Fibroblast of the conjunctiva (primary cell): ENCODE data around the gene OSER1.
"Not testable (repeated sequence)": the region's sequence is repeated elsewhere in the genome, so short reads cannot be mapped to it uniquely, and the experiment has no call there.

Experiments used
- DNase-seq: peaks from one replicate; pipeline ENCODE4 v3.0.0-alpha.2; 2010; ENCODE audit warnings: low read depth

The OSER1 gene

DNA sequence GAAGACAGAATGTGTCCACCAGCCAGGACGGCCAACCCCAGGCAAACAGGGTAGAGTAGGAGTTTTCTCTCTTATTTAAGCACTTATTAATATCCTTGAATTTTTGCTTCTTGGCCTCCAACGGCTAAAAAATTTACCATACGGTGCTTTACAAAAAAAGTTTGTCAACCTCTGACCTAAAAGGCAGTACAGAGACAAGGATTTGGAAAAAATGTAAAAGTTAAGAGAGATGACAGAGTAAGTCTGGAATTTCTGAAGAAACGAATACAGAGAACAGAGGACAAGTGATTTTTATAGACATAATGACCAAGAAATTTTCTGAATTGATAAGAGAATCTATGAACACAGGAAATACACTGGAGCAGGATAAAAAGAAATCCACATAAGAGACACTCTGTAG lies 10.2 kb downstream of the OSER1 start:
- DNase-seq, result no peak

DNA sequence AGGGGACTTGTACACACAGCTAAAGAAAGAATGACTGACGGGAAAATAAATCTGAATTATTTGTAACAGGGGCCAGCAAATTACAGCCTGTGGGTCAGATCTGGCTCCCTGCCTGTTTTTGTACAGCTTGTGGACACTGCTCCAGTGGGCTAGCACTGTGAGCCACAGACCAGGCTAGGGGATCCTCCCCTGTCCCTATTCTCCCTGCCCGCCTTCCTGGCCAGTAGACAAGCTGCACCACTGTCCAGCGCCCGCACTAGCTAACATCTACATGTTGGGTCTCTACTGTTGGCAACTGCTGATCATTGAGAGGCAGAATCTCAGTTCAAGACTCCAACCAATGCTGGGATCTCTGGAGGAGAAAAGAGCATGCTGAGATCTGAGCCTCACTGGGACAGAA lies 10.7 kb downstream of the OSER1 start:
- no peak for DNase-seq

DNA sequence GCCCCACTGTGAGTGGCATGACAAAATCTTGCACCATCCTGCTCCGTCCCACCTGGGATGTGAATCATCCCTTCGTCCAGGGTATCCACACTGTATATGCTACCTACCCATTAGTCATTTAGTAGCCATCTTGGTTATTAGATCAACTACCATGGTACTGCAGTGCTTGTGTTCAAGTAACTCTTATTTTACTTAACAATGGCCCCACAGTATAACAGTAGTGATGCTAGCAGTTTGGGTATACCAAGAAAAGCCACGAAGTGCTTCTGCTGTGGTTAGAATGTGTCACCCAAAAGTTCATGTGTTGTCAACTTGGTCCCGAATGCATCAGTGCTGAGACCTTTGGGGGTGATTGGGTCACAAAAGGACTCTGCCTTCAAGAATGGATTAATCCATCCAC lies 11.7 kb downstream of the OSER1 start:
- DNase-seq, result no peak

DNA sequence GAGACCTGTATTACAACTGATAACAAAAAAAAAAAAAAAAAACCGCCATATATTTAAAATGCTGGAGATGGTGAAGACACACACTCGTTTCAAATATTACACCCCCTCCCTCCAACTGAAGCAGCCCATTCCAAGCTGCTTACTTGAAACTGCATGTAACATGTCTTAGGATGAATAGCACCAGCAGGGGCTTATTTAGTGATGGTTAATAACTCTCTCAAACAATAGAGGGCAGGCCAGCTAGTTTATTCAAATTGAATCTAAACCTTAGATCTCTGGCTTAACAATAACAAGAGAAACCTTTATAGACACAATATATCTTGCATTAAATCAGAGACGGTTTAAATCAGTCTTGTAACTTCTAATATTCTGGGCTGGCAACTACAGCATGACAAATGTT lies 14.3 kb downstream of the OSER1 start:
- no peak for DNase-seq

DNA sequence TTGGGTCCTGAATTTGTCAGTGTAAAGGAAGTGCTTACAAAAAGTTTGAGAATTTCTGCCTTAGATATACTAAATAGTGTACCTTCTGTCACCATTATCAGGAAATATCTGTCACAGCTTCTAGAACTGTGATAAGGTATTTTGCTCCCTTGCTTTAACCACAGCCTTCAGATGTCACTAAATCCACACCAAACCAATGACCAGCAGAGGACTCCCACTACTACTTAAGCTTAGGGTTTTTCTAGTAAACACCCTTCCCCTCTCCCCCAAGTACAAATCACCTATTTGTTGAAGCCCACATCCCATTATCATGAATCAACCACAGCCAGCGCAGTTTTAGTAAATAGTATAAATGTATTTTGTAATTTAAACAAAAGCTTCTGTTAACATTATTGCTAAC lies 15.0 kb downstream of the OSER1 start:
- no peak for DNase-seq

DNA sequence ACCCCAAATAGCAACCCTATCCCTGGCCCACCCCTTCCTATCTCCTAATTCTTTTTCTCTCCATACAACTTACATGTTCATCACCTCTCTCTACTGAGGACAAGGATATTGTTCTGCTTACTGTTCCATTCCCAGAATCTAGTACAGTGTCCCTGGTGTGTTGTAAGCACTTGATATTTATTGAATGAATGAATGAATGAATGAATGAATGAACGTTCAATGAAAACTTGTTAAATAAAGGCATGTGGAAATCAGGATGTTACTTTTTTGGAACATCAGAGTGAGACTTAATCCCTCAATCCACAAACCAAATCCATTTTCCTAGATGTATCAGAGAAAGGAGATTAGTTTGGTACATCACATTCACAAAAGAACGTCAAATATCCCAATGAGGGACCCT lies 16.8 kb downstream of the OSER1 start:
- DNase-seq, result no peak

DNA sequence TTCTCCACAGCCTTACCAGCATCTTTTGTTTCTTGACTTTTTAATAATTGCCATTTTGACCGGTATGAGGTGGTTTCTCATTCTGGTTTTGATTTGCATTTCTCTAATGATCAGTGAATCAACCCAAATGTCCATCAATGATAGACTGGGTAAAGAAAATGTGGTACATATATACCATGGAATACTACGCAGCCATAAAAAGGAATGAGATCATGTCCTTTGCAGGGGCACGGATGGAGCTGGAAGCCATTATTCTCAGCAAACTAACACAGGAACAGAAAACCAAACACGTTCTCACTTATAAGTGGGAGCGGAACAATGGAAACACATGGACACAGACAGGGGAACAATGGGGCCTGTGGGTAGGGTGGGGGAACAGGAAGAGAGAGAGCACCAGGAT lies 18.9 kb downstream of the OSER1 start:
- DNase-seq, result not testable (repeated sequence)

DNA sequence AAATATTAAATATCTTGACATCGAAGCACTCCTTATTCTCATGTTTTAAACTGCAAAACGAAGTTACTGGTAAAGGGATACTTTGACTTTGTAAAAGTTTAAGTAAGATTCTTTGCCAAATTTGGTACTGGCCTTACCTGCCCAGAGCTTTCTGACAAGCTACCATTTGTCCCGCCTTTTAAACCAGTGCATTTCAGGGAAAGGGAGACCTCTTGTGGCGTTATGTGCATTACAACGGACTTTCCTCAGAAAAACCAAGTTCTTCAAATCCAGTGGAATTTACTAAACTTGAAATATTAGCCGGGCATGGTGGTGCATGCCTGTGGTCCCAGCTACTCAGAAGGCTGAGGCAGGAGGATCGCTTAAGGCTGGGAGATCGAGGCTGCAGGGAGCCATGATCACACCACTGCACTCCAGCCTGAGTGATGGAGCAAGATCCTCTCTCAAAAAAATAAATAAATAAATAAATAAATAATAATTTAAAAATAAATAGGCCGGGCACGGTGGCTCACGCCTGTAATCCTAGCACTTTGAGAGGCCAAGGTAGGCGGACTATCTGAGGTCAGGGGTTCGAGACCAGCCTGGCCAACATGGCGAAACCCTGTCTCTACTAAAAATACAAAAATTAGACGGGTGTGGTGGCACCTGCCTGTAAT lies 20.2 kb downstream of the OSER1 start:
- peak; percentile 72 for DNase-seq

DNA sequence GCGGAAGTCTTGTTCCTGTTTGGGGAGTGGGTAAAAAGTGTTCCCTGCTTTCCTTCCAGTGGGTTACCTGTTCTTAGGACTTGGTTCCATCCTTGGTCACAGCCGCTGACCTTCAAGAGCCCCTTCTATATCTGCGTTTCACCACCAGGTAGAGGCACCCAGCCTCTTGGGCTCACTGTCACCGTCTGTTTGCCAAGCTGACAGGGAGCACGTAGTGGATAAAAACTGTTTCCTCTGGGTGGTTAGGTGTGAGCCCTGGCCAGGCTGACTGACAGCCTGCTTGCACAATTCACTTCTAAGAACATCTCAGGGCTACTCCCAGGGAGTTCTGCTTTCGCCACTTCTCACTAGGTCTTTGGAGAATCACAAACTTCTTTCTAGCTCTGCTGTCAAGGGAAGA lies 21.8 kb downstream of the OSER1 start:
- DNase-seq, result no peak

DNA sequence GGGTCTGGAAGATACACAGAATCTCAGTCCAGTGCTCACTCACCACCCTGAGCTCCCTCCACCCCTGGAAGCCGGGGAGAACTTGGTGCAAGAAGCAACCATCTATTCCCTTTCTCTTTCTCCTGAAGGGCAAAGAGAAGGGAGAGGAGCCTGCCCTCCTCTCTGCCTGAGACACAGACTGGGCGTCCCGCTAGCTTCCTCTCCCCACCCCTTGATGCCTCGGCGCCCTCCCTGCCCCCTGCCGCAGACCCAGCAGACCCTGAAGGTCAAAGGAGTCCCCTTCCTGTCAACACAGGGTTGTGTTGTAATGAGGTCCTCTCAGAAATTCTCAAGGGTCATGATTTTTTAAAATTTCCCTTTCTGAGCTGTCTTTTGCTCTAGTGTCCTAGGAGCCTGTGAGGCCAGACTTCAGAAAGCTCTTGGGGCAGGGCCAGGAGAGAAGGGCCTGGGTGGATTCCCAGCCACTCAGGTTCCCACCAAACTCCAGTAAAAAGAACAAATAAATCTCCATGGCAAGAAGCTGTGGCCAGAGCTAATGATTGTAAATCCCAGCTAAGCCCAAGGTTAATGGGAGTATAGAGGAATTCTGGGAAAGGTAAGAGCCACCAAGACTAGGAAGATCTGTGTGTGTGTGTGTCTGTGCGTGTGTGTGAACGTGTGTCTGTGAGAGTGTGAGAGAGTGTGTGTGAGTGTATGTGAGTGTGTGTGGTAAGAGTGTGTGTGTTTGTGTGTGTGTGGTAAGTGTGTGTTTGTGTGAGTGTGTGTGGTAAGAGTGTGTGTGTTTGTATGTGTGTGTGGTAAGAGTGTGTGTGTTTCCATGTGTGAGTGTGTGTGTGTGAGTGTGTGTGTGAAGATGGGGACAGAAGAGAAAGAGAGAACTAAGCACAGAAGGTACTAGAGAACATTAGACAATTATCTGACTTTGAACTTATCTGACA lies 22.5 kb downstream of the OSER1 start:
- no peak for DNase-seq

DNA sequence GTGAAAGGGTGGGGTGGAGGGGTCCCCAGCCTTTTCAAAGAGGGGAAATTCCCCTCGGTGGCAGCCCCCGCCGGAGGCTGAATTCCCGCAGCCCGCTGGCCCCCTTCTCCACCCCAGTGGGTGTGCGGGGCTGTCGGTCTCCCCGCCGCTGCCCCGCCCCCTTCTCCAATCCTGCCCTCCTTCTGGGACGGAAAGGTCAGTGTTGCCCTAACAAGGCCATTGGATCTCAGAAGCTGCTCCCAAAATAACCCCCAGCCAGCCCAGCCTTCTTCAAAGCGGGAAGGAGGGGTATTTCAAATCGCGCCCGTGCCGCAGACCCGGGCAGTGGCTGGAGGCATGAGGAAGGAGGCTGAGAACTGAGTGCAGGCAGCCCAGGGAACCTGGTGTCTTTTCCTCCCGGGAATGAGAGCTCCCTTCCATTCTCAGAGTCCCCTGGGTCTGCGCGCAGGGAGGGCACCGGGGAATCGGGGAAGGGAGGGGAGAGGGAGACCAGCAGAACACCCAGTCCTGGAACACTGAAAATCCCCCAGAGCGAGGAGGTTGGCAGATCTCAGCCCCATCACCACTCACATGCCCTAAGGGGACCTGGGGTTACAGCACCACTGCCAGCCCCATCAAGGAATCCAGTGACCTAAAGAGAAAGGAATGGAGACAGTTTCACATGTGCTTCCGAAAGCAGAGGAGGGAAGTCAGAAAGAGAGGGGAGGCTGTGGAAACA lies 23.4 kb downstream of the OSER1 start, which contains the start of gene JPH2:
Gene JPH2, minus strand, starts transcription at position 135 of the 718 bp plus-strand sequence. CDS start 483 bp downstream, outside the sequence.
- DNase-seq, result peak; percentile 45

DNA sequence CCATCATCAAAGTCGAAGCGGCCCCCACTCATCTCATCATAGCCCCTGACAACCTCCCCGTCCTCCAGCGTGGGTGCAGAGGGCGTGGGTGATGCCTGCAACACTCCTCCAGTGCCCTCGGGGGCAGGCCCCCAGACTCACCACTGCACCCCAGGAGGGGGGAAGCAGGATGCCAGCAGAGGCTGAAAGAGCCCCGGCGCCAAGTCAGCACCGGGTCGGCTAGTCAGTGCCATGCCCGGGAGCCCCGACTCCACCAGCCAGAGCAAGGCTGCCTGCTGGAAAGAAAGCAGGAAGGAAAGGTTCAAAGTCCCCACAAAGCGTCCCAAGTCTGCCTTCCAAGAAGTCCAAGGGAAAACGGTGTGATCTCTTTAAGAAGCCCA lies 23.9 kb downstream of the OSER1 start:
- DNase-seq, result no peak

DNA sequence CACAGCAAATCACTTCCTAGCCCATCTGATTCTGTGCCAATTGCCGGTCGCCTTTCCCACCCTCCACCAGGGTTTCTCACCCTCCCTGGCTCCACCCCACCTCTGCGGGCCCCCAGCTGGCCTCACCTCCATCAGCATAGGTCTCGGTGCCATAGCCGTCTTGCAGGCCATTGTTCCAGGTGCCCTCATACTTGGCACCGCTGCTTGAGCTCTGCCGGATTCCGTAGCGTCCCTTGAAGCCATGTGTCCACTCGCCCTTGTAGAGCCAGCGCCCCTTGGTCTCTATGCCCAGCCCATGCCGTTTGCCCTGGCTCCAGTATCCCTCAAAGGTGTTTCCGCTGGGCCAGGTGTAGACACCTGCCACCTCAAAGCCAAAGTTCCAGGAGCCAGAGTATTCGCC lies 24.4 kb downstream of the OSER1 start:
- no peak for DNase-seq

DNA sequence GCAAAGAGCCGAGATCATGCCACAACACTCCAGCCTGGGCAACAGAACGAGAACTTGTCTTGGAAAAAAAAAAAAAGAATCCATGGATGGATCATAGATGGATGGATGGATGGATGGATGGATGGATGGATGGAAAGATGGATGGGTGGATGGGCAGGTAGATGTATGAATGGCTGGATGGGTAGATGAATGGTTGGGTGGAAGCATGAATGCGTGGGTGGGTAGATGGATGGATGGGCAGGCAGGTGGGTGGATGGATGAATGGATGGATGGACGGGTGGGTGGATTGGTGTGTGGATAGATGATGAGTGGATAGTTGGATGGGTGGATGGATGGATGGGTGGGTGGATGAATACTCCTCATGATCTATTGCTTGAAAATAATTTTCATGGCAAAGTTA lies 25.0 kb downstream of the OSER1 start:
- DNase-seq, result no peak

DNA sequence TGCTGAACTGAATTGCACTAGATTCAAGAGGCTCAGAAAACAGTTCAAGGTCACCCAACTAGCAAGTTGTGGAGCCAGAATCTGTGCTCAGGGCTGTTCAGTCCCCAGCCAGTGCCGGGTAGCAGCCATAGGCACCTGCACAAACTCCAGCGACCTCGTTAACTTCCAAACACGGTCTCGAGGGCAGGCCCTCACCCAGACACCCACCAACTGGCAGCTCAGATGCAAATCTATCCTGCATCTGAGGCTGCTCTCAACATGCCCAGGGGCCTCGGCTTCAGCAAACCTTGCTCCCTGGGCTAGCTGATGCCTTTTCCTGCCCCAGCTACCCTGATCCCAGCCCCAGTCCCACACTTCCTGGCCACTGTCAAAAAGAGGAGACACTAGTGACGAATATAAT lies 27.3 kb downstream of the OSER1 start:
- DNase-seq, result no peak

DNA sequence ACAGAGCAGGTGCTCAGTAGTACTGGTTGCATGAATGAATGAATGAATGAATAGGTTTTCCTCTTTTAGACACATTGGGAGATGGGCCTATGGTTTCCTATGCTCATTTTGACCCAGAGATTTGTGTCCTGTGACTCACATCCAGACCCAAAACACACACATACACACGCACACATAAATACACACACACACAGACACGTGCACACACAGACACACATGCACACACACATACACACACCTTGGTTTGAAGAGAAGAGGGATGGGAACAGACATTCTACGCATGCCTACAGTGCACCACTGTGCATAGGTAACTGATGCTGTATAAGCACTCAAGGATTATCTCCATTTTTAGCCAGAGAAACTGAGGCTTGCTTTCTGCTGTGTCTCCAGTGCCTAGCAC lies 27.7 kb downstream of the OSER1 start:
- DNase-seq, result no peak

DNA sequence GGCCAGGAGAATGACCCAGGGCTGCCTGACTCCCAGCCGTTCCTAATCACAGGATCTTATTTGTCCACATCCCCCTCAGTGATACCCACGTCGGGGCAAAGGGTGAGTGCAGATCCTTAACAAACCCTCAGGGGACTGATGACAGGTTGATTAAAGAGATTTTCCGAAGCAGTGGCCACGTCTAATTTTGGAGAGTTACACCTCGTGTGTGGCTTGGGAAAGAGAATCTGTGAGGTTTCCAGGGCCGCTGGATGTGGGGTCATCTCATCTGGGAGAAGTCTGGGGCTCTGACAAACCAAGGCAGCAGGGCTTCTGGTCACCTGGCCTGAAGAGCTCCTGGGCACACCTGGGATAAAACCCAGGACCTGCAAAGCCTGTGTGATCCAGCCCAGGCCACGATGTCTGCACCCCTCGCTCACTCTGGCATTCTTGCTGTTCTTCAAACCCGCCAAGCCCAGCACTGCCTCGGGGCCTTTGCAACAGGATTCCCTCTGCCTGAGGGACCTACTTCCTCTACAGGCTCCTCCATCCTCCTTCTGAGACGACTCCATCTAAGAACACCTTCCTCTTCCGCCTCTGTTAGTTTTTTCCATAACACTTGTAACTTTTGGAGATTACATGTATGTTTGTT lies 28.3 kb downstream of the OSER1 start:
- no peak for DNase-seq

DNA sequence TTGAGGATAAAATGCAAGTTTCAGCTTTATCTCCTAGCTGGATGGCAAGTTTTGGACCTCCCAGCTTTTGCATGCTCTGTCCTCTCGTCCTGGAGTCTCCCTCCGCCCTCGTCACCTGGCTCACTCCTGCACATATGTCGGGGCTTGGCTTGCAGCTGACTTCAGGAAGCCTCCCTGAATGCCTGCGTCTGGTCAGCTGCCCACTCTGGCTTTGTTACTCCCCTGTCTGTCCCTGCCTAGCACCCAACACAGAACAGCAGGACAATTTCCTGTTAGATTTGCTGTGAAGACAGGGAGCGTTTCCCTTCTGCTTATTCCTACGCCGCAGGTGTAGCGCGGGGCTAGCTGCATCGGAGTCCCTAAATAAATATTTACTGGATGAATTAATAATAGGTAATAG lies 29.0 kb downstream of the OSER1 start:
- DNase-seq, result no peak

DNA sequence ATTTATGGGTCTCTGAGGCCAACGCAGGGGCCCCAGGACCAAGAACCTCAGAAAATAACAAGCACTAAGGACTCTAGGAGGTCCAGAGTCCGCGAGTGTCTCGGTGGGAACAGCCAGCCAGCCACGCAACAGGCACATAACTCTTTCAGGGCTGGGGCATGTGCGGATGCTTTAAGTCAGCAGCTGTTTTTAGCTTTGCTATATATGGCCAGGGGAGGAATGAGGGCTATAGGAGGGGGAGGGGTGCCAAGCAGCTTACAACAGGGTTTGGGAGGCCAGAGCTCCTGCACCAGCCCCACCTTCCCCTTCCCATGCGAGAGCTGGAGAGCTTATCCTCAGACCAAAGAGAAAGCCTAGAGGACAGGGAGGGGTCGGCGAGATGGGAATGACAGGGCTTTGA lies 29.8 kb downstream of the OSER1 start:
- DNase-seq, result no peak

DNA sequence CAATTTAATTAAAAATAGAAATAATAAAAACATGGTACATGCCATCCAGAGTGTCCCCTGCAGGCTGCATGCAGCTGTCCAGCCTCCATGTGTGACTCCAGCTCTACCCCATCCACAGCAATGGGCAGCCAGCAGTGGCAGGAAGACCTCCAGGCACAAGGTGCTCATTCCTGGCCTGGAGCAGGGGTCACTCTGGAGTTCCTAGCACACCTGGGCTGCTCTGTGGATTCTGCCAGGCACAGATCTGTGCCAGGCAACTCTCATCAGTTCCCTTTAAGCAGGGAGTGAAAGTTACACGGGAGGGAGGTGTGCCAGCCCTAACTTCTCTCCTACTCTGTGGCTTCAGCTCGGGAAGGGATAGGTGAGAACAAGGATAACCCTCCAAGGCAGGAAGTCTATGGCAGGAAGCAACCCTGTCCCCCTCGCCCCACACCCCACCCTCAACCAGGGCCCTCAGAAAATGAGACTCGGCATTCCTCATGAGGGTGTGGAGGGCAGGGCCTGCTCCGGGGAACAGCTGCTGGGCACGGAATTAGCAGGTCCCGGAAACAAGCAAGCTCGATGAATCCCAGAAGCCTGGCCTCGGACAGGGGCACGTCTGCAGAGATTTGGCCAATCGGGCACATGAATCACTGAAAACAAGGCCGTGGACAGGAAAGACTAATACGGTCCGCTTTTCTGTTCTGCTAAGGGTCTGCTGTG lies 33.6 kb downstream of the OSER1 start:
- DNase-seq, result no peak

DNA sequence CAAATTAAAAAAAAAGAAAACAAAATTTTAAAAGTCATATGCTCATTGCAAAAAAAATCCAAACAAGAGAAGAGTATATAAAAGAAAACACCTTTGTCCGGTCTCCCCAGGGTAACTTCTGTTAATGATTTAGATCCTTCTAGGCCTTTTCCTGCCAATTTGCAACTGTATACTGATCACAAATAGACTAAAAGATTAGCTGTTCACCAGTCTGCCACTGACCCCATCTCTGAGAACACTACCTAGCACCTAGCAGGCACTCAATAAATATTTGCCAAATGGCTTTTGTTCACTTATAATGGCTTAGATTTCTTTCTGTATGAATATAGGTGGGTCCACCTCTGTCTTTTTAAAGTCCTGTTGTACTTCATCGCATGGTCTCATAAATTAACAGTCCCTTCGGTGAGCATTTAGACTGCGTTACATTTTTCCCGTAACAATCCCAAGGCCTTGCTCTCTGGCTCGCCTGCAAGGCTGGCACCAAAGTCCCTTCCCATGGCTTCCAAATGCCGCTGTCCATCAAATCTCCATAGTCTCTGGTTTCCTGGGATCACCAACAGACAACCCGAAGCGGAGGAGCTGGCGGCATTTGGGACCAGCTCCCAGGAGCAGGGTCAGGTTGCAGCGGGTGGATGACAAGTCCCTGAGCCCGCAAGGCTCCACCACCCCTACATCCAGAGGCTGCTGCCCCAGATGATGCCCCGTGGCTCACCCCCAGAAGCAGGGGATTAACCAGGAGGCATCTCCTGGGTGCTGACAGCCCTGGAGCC lies 35.4 kb downstream of the OSER1 start:
- no peak for DNase-seq
